Neural cell (in vitro differentiated cells): ENCODE results near the gene ELOVL3.

Experiments used
- CTCF ChIP-seq: fragments of 450-650 bp; IDR thresholded peaks from 2 replicates; pipeline ENCODE4 v1.5.1; 2014; ENCODE audit warnings: antibody characterized with exemption, mild to moderate bottlenecking, moderate library complexity; ENCODE audit not compliant: poor library complexity, severe bottlenecking
- EP300 ChIP-seq: fragments of 450-650 bp; conservative IDR thresholded peaks from 2 replicates; pipeline ENCODE4 v1.6.1; 2014; ENCODE audit warnings: antibody characterized with exemption, mild to moderate bottlenecking, moderate library complexity; ENCODE audit not compliant: poor library complexity, severe bottlenecking
- POLR2AphosphoS5 ChIP-seq: IDR thresholded peaks from 2 replicates; pipeline ENCODE4 v1.6.1; 2012
- RAD21 ChIP-seq: fragments of 450-650 bp; conservative IDR thresholded peaks from 2 replicates; pipeline ENCODE4 v1.6.1; 2014; ENCODE audit warnings: antibody characterized with exemption, mild to moderate bottlenecking, moderate library complexity
- REST ChIP-seq: IDR thresholded peaks from 2 replicates; pipeline ENCODE4 v1.6.1; 2012; ENCODE audit warnings: borderline replicate concordance
- SMC3 ChIP-seq: fragments of 450-650 bp; conservative IDR thresholded peaks from 2 replicates; pipeline ENCODE4 v1.6.1; 2014; ENCODE audit warnings: antibody characterized with exemption, mild to moderate bottlenecking, moderate library complexity; ENCODE audit not compliant: poor library complexity

- TF ChIP-seq CTCF, result no peak
- TF ChIP-seq RAD21, result no peak
- no peak for TF ChIP-seq REST
- no peak for TF ChIP-seq SMC3
- TF ChIP-seq EP300, result no peak
- no peak for TF ChIP-seq POLR2AphosphoS5
Measured at GRCh38 chr10:102195296-102195870, 30.7 kb upstream of the ELOVL3 start.
